Measurements from ENCODE around the gene SEPTIN1.

GRCh38 chr16:30381291-30382041 is 895 bp downstream of the SEPTIN1 start:
- TF ChIP-seq CTCF (IDR thresholded peaks at IDR 0.05 in 2 of 3, conservative IDR thresholded peaks at IDR 0.05 in 1 of 3; ENCODE audit: borderline replicate concordance in 1 of 3, insufficient read depth in 1 of 3, low read depth in 2 of 3, low read length in 2 of 3) (no peak), YY1 (IDR thresholded peaks at IDR 0.05; ENCODE audit: extremely low read depth, insufficient replicate concordance, low read depth, low read length) (no peak), POLR2A (IDR thresholded peaks at IDR 0.05; ENCODE audit: borderline replicate concordance, extremely low read depth, insufficient read depth, insufficient read length) (no peak), EZH2 (IDR thresholded peaks at IDR 0.05) (no peak), POLR2AphosphoS5 (IDR thresholded peaks at IDR 0.05; ENCODE audit: low read depth, low read length) (no peak), SP1 (IDR thresholded peaks at IDR 0.05; ENCODE audit: low read depth) (no peak), EZH2phosphoT487 (IDR thresholded peaks at IDR 0.05; ENCODE audit: borderline replicate concordance) (no peak), FOSL1 (IDR thresholded peaks at IDR 0.05; ENCODE audit: low read depth) (no peak), ZFX (IDR thresholded peaks at IDR 0.05) (no peak), RAD21 (IDR thresholded peaks at IDR 0.05; ENCODE audit: low read depth) (no peak)

Data from HCT116 (cell line).